Lung (tissue), 12 donors: ENCODE measurements around the gene RPL28. TPM values are rescaled to one million over a fixed set of nuclear protein-coding genes. Genes with fewer than 3 reads are reported as not detected.
A peak's percentile ranks its signal among the peaks of the same experiment; 100 is the strongest.

Experiments used
- ATAC-seq: fragments of 200-7000 bp; cut with Tn5 transposase; one replicate; pipeline ENCODE4 v1.9.1; 2020; ENCODE audit warnings: moderate number of reproducible peaks; ENCODE audit not compliant: insufficient read depth, low FRiP score
- DNase-seq, 3 donors: peaks; one replicate each; pipeline ENCODE4 v3.0.0-alpha.2; 2013 to 2017
- H3K27ac ChIP-seq, 2 donors: one replicate each; pipeline ENCODE4 v1.5.1; 2013; ENCODE audit warnings: mild to moderate bottlenecking in 2 of 2, moderate library complexity in 2 of 2, control low read depth in 1 of 2, inconsistent platforms in 1 of 2, low read depth in 1 of 2, low read length in 1 of 2
- H3K27me3 ChIP-seq, 3 donors: one replicate each; pipeline ENCODE4 v1.5.1; 2013; ENCODE audit warnings: low read length in 2 of 3; ENCODE audit not compliant: control insufficient read depth in 3 of 3, insufficient read depth in 3 of 3
- H3K36me3 ChIP-seq, 4 donors: one replicate each; pipeline ENCODE4 v1.5.1; 2013; ENCODE audit warnings: low read length in 4 of 4, mild to moderate bottlenecking in 1 of 4, moderate library complexity in 1 of 4; ENCODE audit not compliant: control insufficient read depth in 4 of 4, insufficient read depth in 4 of 4
- H3K4me1 ChIP-seq, 5 donors: one replicate each; pipeline ENCODE4 v1.5.1; 2013; ENCODE audit warnings: low read length in 5 of 5, mild to moderate bottlenecking in 2 of 5, moderate library complexity in 1 of 5; ENCODE audit not compliant: control insufficient read depth in 5 of 5, insufficient read depth in 5 of 5
- H3K4me3 ChIP-seq: one replicate; pipeline ENCODE4 v1.5.1; 2013; ENCODE audit warnings: mild to moderate bottlenecking, control low read depth, moderate library complexity
- H3K9ac ChIP-seq, 2 donors: one replicate each; pipeline ENCODE4 v1.5.1; 2013; ENCODE audit warnings: low read length in 2 of 2, control low read depth in 1 of 2; ENCODE audit not compliant: insufficient read depth in 1 of 2
- H3K9me3 ChIP-seq, 4 donors: one replicate each; pipeline ENCODE4 v1.5.1; 2013; ENCODE audit warnings: low read length in 3 of 4, mild to moderate bottlenecking in 1 of 4, moderate library complexity in 1 of 4; ENCODE audit not compliant: control insufficient read depth in 4 of 4, insufficient read depth in 3 of 4
- WGBS, 2 donors: extraction: QIAGEN DNeasy Blood & Tissue Kit; methylation state at CpG; one replicate each; pipeline ENCODE4 v1.1.7; 2013; 5-methylcytosine and 5-hydroxymethylcytosine counted together
- polyA plus RNA-seq, 2 donors: library from polyadenylated mRNA; stranded (reverse); fragments of 200-250 nt; gene quantifications; one replicate each; pipeline ENCODE4 v1.2.1, GENCODE V29; 2013
- total RNA-seq, 2 donors: library from RNA; depleted of rRNA in 1 of 2; stranded (reverse); fragments of >200 nt in 1 of 2; gene quantifications; one replicate each; pipeline ENCODE4 v1.2.1, GENCODE V29; 2014 to 2021
- TF ChIP-seq, protein P1 (sequence below): IDR thresholded peaks from 2 replicates; pipeline ENCODE4 v1.5.1; 2012; ENCODE audit warnings: mild to moderate bottlenecking; ENCODE audit errors: control extremely low read depth, extremely low read depth
- donor health status: control.
- donor health status: control.
- donor health status: Bipolar disorder and iron deficiency.
- donor health status: healthy.
- donor health status: DM: yes; HTN: yes; CAD: no.

RPL28 gene
- total and polyA plus RNA-seq, 4 donors, result 272 to 3,086 (median 1,601) TPM

DNA sequence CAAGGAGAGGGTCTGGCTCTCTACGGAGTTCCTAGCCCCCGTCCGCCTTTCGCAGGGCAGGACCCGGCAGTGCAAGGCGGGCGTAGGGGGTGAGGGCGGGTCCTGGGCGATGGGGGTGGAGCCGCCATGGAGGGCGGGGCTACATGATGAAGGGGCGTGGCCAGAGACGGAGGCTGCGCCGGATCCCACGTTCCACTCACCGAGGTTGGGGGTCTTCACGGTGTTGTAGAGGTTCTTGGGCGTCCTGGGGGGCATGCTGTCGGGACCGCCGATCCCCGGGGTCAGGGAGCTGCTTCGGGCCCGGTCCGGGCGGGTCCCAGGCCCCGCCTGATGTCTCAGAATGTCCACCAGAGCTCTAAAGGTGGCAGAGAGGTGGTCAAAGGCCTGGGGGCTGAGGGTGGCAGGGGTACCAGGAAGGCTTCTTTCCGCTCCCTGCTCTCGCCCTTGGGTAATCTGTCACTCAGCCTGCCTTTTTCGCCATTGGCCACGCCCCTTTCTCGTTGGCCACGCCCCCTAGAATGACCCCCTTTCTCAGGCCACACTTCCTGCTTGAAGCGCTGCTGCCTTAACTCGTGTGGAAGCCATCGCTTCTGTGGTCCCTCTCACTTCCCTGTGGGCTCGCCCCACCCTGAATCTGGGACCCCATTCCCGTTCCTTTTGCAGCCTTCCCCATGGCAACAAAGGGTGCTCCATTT lies 54.8 kb downstream of the RPL28 start:
- no peak overlapping the region for H3K9ac ChIP-seq
- H3K4me3 ChIP-seq, result no peak overlapping the region
- no peak for ATAC-seq
- 8 to 10% methylated on average over 32 to 39 of the region's 39 CpGs for WGBS, 2 donors
- no peaks in the 10 kb centered on the region for H3K36me3 ChIP-seq
- peaks cover 0 to 10% (median 0%) of the 10 kb centered on the region in 4 donors for H3K9me3 ChIP-seq
- H3K4me1 ChIP-seq, result peaks cover 0 to 11% (median 0%) of the 10 kb centered on the region in 5 donors
- H3K27ac ChIP-seq, result no peak overlapping the region
- H3K27me3 ChIP-seq, result peaks cover 12 to 64% (median 47%) of the 10 kb centered on the region in 3 donors
- TF ChIP-seq, protein P1, sequence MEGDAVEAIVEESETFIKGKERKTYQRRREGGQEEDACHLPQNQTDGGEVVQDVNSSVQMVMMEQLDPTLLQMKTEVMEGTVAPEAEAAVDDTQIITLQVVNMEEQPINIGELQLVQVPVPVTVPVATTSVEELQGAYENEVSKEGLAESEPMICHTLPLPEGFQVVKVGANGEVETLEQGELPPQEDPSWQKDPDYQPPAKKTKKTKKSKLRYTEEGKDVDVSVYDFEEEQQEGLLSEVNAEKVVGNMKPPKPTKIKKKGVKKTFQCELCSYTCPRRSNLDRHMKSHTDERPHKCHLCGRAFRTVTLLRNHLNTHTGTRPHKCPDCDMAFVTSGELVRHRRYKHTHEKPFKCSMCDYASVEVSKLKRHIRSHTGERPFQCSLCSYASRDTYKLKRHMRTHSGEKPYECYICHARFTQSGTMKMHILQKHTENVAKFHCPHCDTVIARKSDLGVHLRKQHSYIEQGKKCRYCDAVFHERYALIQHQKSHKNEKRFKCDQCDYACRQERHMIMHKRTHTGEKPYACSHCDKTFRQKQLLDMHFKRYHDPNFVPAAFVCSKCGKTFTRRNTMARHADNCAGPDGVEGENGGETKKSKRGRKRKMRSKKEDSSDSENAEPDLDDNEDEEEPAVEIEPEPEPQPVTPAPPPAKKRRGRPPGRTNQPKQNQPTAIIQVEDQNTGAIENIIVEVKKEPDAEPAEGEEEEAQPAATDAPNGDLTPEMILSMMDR, result no peak
- no peak for DNase-seq

GRCh38 chr19:55441319-55441691 lies 55.6 kb downstream of the RPL28 start:
- Histone ChIP-seq H3K4me1 (peaks cover 0 to 11% (median 0%) of the 10 kb centered on the region in 5 donors), H3K9ac (no peak overlapping the region), H3K9me3 (peaks cover 0 to 10% (median 0%) of the 10 kb centered on the region in 4 donors), H3K27me3 (peaks cover 12 to 68% (median 47%) of the 10 kb centered on the region in 3 donors), H3K4me3 (no peak overlapping the region), H3K27ac (no peak overlapping the region), H3K36me3 (no peaks in the 10 kb centered on the region)
- WGBS, 2 donors, result 4 to 5% methylated on average over 21 of the region's 21 CpGs
- TF ChIP-seq, protein P1, result no peak
- no peak for DNase-seq
- ATAC-seq, result no peak

DNA sequence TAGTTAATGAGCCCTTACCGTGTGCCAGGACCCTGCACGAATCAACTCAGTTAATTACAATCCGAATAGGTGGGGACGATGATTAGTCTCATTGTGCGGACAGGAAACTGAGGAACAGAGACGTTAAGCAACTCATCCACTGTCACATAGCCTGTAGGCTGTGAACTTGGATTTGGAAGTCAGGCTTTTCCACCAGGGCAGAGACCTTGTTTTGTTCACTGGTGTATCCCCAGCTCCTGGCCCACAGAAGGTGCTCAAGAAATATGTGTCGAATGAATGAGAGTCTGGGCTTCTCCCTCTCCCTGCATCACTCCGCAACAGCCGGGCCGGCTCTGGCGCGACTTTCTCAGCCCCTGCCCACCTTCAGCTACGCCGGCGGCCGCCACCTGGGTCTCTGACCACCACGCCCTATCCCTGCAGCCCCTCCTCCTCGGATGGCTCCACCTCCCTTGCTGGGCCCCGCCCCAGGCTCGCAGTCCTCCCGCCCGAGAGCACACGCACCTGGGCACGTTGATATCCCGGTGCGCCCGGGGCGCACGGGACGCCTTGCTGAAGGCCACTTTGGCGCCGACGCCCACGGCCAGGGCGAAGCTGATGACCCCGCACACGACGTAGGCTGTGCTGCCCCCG lies 56.1 kb downstream of the RPL28 start:
- TF ChIP-seq, protein P1, result no peak
- Histone ChIP-seq H3K27me3 (peaks cover 12 to 70% (median 48%) of the 10 kb centered on the region in 3 donors), H3K4me1 (peaks cover 0 to 11% (median 0%) of the 10 kb centered on the region in 5 donors), H3K27ac (no peak overlapping the region), H3K36me3 (no peaks in the 10 kb centered on the region), H3K9me3 (peaks cover 0 to 10% (median 0%) of the 10 kb centered on the region in 4 donors), H3K4me3 (peak overlapping the region; percentile 5), H3K9ac (no peak overlapping the region)
- 2 to 6% methylated on average over 31 to 39 of the region's 39 CpGs for WGBS, 2 donors
- no peak for DNase-seq
- no peak for ATAC-seq
